ENCODE data around the gene HELZ2.
"Not testable (repeated sequence)": the region's sequence is repeated elsewhere in the genome, so short reads cannot be mapped to it uniquely, and the experiment has no call there.

HELZ2 gene, protein sequence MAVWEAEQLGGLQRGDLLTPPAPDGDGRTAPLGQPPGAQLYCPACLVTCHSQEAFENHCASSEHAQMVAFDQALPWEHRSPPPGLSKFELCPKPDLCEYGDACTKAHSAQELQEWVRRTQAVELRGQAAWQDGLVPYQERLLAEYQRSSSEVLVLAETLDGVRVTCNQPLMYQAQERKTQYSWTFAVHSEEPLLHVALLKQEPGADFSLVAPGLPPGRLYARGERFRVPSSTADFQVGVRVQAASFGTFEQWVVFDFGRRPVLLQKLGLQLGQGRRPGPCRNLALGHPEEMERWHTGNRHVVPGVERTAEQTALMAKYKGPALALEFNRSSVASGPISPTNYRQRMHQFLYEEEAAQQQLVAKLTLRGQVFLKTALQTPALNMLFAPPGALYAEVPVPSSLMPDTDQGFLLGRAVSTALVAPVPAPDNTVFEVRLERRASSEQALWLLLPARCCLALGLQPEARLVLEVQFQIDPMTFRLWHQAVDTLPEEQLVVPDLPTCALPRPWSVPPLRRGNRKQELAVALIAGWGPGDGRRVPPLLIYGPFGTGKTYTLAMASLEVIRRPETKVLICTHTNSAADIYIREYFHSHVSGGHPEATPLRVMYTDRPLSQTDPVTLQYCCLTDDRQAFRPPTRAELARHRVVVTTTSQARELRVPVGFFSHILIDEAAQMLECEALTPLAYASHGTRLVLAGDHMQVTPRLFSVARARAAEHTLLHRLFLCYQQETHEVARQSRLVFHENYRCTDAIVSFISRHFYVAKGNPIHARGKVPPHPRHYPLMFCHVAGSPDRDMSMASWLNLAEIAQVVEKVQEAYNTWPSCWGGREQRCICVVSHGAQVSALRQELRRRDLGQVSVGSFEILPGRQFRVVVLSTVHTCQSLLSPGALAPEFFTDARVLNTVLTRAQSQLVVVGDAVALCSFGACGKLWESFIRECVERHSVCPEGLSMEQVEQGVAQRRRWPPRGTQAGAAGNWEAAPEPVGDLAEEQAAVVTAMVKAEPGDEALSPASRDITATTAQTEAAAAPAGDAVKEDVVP (N-terminal part only)

DNA sequence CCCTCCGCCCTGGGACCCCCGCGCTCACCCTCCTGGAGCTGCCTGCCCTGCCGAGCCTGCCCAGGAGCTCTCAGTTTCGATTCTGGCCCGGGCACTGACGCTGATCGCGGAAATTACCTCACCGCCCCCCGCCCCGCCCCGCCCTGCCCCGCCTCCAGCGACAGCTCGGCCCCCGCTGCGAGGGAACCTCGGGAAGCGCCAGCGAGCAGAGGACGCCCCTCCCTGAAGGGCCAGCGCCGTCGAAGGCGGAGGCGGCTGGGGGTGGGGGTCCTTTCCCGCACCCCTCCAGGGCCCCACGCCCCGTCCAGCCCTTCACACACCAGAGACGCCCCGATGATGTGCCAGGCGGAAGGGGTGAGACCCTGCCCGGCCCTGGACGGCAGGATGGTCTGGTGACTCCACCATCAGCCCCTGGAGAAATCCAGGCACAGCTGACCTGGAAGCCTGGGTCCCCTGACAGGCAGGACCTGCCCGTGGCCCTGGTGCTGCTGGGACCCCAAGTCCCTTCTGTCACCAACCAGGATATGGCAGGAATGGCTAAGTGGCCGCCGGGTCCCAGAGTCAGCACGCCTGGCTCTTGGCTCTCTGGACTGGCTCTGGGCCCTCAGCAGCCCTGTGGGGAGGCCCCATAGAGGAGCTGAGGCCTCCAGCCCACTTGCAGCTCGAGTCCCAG lies at the start of gene HELZ2:
Gene HELZ2 (minus strand): TSS at position 84 of the 673 bp plus-strand sequence. CDS start 1,854 bp downstream, outside the sequence.
- Mint-ChIP-seq H3K4me3 (peak within 1 kb of the TSS; percentile 85), H3K9me3 (no peaks in the 10 kb centered on the region), H3K36me3 (ENCODE audit: low read depth) (no peaks in the 10 kb centered on the region), H3K27me3 (ENCODE audit: low read depth) (peaks cover 23% of the 10 kb centered on the region), H3K27ac (peak within 1 kb of the TSS; percentile 84), H3K4me1 (ENCODE audit: low read depth) (peaks cover 2% of the 10 kb centered on the region)
- DNase-seq (ENCODE audit: low spot score): peak; percentile 51

DNA sequence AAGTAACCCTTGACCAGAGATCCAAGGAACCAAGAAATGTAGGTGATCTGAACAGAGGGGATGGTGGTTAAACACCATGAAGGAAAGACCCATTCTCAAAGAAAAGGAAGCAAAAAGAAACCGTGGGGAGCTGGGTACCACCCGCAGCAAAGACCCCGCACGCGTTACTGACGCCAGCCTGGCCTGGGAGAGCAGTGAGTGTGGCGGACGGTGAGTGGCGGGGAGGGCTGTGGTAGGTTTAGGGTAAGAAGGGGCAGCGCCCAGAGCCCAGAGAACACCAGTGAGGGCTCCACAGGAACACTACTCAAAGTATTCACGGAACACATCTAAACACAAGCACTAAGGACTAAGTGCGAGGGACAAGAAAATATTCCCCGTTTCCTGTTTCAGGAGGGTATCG lies 48.7 kb upstream of the HELZ2 start:
- Mint-ChIP-seq H3K9me3 (no peaks in the 10 kb centered on the region), H3K4me3 (no peak overlapping the region), H3K4me1 (ENCODE audit: low read depth) (peaks cover 9% of the 10 kb centered on the region), H3K27ac (no peak overlapping the region), H3K27me3 (ENCODE audit: low read depth) (no peaks in the 10 kb centered on the region), H3K36me3 (ENCODE audit: low read depth) (peaks cover 13% of the 10 kb centered on the region)
- no peak for DNase-seq (ENCODE audit: low spot score)

DNA sequence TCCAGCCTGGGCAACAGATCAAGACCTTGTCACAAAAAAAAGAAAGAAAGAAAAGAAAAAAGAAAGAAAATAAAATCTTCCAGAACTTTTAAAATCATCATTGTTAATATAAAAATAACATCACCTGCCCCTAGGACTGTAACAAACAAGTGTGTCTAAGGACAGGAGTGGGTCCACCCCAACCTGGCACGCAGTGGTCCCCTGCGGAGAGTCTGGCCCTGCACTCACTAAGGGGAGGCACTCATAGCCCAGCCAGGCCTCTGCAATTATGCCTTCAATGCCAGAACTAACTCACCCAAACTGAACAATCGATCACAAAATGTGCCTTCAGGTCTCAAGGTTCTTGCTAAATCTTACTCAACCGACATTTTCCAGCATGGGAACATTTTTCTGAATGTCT lies 48.1 kb upstream of the HELZ2 start:
- no peak overlapping the region for H3K4me3 Mint-ChIP-seq
- H3K9me3 Mint-ChIP-seq: no peaks in the 10 kb centered on the region
- no peak for DNase-seq (ENCODE audit: low spot score)
- H3K4me1 Mint-ChIP-seq (ENCODE audit: low read depth): peaks cover 9% of the 10 kb centered on the region
- no peaks in the 10 kb centered on the region for H3K27me3 Mint-ChIP-seq (ENCODE audit: low read depth)
- no peak overlapping the region for H3K27ac Mint-ChIP-seq
- peaks cover 16% of the 10 kb centered on the region for H3K36me3 Mint-ChIP-seq (ENCODE audit: low read depth)

DNA sequence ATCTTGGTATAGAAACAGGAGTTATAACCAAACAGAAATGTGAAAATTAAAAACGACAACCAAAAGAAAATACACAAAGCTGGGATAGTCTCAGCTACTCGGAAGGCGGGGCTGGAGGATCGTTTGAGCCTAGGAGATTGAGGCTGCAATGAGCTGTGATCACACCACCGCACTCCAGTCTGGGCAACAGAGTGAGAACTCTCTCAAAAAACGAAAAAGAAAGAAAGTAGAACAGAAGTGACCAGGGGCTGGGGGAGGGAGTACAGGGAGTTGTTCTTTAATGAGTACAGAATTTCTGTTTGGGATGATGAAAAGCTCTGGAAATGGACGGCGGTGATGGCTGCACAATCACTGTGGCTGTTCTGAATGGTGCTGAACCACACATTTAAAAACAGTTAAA lies 47.0 kb upstream of the HELZ2 start:
- peaks cover 21% of the 10 kb centered on the region for H3K36me3 Mint-ChIP-seq (ENCODE audit: low read depth)
- no peaks in the 10 kb centered on the region for H3K27me3 Mint-ChIP-seq (ENCODE audit: low read depth)
- no peak for DNase-seq (ENCODE audit: low spot score)
- H3K9me3 Mint-ChIP-seq: no peaks in the 10 kb centered on the region
- H3K27ac Mint-ChIP-seq: peak overlapping the region; percentile 55
- no peak overlapping the region for H3K4me3 Mint-ChIP-seq
- H3K4me1 Mint-ChIP-seq (ENCODE audit: low read depth): peaks cover 9% of the 10 kb centered on the region

DNA sequence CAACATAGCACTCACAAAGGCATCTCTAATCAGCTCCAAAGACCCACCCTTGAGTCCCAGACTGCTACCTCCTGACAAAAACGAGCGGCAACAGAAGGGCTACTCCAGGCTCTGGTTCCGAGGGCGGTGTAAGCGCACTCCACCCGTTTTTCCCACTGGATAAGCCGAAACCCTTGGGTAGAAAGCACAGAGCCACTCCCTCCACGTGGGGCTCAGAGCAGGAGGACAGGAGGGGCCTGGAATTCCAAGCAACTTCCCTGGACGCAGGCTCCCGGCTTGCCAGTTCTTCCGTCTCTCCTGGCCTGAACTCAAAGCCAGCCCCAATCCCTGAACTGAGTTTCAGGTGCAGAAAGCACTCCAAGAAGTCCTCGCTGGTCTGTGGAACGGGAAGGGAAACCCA lies 45.5 kb upstream of the HELZ2 start:
- Mint-ChIP-seq H3K27me3 (ENCODE audit: low read depth) (no peaks in the 10 kb centered on the region), H3K9me3 (no peaks in the 10 kb centered on the region), H3K4me3 (no peak overlapping the region), H3K36me3 (ENCODE audit: low read depth) (peaks cover 32% of the 10 kb centered on the region), H3K27ac (no peak overlapping the region), H3K4me1 (ENCODE audit: low read depth) (peaks cover 4% of the 10 kb centered on the region)
- DNase-seq (ENCODE audit: low spot score): no peak

DNA sequence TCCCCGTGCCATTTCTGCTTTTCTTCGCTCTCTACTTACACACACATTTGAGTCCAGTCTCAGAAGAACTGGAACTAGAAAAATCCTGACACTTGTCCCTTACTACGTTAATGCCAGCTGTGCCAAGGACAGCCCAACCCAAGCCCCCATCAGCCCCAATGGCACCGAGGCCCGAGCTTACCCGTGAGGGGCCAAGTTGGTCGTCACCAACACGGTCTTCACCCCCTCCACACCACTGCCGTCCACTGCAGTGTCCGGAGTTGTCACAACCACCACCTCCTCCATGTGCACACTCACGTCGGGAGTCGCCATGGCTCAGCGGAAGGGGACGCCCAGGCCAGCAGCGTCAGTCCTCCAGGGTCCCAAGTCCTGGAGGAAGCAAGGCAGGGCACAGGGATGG lies 45.0 kb upstream of the HELZ2 start:
- Mint-ChIP-seq H3K9me3 (no peaks in the 10 kb centered on the region), H3K4me3 (no peak overlapping the region), H3K36me3 (ENCODE audit: low read depth) (peaks cover 33% of the 10 kb centered on the region), H3K27ac (no peak overlapping the region), H3K27me3 (ENCODE audit: low read depth) (no peaks in the 10 kb centered on the region), H3K4me1 (ENCODE audit: low read depth) (peaks cover 3% of the 10 kb centered on the region)
- DNase-seq (ENCODE audit: low spot score): no peak

DNA sequence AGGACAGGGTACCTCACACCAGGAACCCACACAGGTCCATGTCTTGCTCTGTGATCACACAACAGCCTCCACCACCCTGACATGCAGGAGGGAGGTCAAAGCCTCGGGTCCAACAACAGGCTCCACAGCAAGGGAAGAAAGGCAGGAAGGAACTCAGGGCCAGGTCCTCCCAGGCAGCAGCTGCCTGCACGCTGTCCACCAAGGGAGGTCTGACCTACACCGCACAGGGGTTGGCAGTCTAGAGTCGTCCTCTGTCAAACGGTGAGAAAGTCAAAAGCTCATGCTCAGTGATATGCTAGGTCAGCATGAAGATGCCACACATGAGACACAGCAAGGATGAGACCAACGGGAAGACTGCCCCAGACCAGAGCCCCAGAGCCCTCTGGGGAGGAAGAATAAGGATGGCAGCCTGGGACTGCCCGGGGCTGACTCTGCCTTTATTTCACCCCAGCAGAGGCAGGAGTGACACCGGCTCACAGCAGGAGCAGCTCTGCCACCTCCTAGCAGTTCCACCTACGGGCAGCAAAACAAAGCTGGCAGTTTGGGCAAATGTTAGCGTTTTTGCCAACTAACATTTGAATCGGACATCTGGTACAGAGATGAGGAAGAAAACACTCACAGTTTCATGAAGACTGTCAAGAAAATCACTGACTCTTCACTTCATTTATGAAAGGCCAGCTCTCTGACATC lies 44.4 kb upstream of the HELZ2 start:
- Mint-ChIP-seq H3K4me3 (no peak overlapping the region), H3K27me3 (ENCODE audit: low read depth) (no peaks in the 10 kb centered on the region), H3K36me3 (ENCODE audit: low read depth) (peaks cover 36% of the 10 kb centered on the region), H3K4me1 (ENCODE audit: low read depth) (peaks cover 3% of the 10 kb centered on the region), H3K27ac (no peak overlapping the region), H3K9me3 (no peaks in the 10 kb centered on the region)
- DNase-seq (ENCODE audit: low spot score): no peak

DNA sequence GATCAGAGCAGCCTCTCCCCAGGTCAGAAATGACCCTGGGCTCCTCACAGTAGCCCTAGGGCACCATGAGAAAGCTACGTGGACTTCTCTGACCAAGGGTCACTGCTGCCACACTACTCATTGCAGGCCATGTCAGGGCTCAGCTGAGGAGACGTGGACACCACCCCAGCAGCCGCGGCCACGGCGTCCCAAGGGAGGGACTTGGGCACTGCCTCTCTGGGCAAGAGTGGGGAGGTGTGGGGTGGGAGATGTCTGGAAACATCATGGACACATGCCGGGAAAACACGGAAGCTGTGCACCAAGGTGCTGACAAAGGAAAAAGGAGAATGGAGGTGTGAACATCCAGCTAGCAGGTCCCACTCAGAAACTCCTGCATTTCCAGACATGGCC lies 43.8 kb upstream of the HELZ2 start:
- H3K27me3 Mint-ChIP-seq (ENCODE audit: low read depth): no peaks in the 10 kb centered on the region
- peaks cover 39% of the 10 kb centered on the region for H3K36me3 Mint-ChIP-seq (ENCODE audit: low read depth)
- DNase-seq (ENCODE audit: low spot score): no peak
- no peak overlapping the region for H3K4me3 Mint-ChIP-seq
- no peaks in the 10 kb centered on the region for H3K9me3 Mint-ChIP-seq
- H3K27ac Mint-ChIP-seq: no peak overlapping the region
- H3K4me1 Mint-ChIP-seq (ENCODE audit: low read depth): peaks cover 3% of the 10 kb centered on the region

DNA sequence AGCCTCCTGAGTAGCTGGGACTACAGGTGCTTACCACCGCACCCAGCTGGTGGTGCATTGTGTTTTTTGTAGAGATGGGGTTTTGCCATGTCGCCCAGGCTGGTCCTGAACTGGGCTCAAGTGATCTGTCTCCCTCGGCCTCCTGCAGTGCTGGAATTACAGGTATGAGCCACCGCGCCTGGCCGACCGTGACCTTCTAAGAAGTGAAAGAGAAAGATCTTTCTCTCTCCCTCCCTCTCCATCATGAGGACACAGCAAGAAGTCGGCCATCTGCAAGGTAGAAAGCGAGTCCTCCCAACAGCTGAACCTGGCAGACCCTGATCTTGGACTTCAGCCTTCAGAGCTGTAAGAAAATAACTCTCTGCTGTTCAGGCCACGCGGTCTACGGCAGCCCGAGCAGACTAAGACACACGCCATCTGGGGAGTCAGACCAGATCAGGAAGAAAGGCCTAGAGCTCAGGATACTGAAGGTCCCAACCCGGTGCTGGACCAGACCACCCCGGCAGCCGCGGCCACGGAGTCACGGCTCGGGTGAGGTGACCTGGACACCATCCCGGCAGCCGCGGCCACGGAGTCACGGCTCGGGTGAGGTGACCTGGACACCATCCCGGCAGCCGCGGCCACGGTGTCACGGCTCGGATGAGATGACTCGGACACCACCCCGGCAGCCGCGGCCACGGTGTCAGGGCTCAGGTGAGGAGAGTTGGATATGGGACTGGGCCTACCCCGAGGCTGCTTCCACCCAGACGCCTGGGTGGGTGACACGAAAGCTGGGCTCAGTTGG lies 43.2 kb upstream of the HELZ2 start:
- Mint-ChIP-seq H3K36me3 (ENCODE audit: low read depth) (peaks cover 38% of the 10 kb centered on the region), H3K4me1 (ENCODE audit: low read depth) (peaks cover 3% of the 10 kb centered on the region), H3K27ac (no peak overlapping the region), H3K9me3 (no peaks in the 10 kb centered on the region), H3K4me3 (no peak overlapping the region), H3K27me3 (ENCODE audit: low read depth) (no peaks in the 10 kb centered on the region)
- no peak for DNase-seq (ENCODE audit: low spot score)

DNA sequence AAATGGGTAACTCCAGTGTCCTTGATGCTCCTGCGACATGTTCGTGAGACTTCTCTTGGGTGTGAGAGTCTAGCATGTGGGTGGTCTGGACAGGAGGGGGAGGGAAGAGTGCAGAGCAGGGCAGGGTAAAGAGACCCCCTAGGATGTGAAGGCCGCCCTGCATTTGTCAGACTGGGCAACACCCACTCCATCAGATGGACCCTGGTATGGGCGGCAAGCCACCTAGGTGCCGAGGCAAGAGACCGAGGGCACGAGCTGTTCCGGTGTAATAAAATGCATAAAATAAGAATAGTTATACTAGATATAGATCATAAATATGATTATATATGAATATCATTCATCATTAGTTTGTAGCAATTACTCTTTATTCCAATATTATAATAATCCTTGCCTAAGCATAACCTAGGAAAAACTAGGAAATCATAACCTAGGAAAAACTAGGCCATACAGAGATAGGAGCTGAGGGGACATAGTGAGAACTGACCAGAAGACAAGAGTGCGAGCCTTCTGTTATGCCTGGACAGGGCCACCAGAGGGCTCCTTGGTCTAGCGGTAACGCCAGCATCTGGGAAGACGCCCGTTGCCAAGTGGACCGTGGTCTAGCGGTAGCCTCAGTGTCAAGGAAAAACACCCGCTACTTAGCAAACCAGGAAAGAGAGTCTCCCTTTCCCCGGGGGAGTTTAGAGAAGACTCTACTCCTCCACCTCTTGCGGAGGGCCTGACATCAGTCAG lies 40.0 kb upstream of the HELZ2 start:
- H3K4me3 Mint-ChIP-seq; DNase-seq (ENCODE audit: low spot score); H3K27ac Mint-ChIP-seq; H3K27me3 Mint-ChIP-seq (ENCODE audit: low read depth); H3K4me1 Mint-ChIP-seq (ENCODE audit: low read depth); H3K9me3 Mint-ChIP-seq: not testable (repeated sequence)
- H3K36me3 Mint-ChIP-seq (ENCODE audit: low read depth): peaks cover 39% of the 10 kb centered on the region

DNA sequence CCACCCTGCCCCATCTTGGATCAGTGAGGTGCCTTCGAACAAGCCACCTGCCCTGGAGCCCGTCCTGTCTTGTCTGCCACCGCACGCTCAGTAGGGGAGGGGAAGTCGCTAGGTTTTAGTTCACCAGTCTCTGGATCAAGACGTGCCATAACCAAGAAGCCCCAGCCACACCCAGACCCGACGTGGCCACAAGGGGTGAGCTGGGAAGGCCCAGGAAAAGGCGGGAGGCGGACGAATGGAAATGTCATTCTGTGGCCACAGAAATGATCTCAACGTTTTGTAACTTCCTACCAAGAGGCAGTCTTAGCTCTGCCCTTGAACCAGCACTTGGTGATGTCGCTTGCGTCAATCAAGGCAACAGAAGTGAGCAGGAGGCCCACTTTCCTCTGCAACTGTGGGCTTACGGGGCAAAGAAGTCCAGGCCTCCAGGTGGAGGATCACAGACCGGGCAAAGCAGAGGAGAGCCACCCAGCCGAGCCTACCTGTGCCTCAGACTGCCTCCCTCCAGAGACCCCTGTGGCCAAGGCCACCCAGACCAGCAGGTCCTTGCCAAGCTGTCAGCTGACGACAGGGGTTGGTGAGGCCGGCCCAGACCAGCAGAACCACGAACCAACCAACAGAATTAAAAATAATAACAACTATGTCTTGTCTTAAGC lies 38.4 kb upstream of the HELZ2 start:
- DNase-seq (ENCODE audit: low spot score): no peak
- Mint-ChIP-seq H3K4me3 (no peak overlapping the region), H3K36me3 (ENCODE audit: low read depth) (peaks cover 35% of the 10 kb centered on the region), H3K4me1 (ENCODE audit: low read depth) (no peaks in the 10 kb centered on the region), H3K9me3 (no peaks in the 10 kb centered on the region), H3K27me3 (ENCODE audit: low read depth) (no peaks in the 10 kb centered on the region), H3K27ac (no peak overlapping the region)

DNA sequence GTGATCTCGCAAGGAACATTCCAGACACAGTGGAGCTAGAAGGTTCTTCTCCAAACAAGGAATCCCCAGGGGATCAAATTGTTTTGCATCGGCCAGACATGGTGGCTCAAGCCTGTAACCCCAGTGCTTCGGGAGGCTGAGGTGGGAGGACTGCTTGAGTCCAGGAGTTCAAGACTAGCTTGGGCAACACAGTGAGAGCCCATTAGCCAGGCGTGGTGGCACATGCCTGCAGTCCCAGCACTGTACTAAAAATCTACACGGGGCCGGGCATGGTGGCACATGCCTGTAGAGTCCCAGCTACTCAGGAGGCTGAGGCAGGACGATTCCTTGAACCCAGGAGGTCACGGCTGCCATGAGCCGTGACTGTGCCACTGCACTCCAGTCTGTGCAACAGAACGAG lies 37.6 kb upstream of the HELZ2 start:
- no peak for DNase-seq (ENCODE audit: low spot score)
- H3K36me3 Mint-ChIP-seq (ENCODE audit: low read depth): peaks cover 35% of the 10 kb centered on the region
- H3K4me1 Mint-ChIP-seq (ENCODE audit: low read depth): no peaks in the 10 kb centered on the region
- no peaks in the 10 kb centered on the region for H3K27me3 Mint-ChIP-seq (ENCODE audit: low read depth)
- H3K4me3 Mint-ChIP-seq: no peak overlapping the region
- H3K27ac Mint-ChIP-seq: no peak overlapping the region
- H3K9me3 Mint-ChIP-seq: no peaks in the 10 kb centered on the region
